NCI-H187 treated with DMSO at 0.1 percent for 48 hours (cell line): ENCODE results near the gene NCAM1.
"Not testable (repeated sequence)": the region's sequence is repeated elsewhere in the genome, so short reads cannot be mapped to it uniquely, and the experiment has no call there.

Source experiments
- DNase-seq: peaks from one replicate; lab custom pipeline; 2025; lab: John Stamatoyannopoulos, UW

NCAM1 gene

DNA sequence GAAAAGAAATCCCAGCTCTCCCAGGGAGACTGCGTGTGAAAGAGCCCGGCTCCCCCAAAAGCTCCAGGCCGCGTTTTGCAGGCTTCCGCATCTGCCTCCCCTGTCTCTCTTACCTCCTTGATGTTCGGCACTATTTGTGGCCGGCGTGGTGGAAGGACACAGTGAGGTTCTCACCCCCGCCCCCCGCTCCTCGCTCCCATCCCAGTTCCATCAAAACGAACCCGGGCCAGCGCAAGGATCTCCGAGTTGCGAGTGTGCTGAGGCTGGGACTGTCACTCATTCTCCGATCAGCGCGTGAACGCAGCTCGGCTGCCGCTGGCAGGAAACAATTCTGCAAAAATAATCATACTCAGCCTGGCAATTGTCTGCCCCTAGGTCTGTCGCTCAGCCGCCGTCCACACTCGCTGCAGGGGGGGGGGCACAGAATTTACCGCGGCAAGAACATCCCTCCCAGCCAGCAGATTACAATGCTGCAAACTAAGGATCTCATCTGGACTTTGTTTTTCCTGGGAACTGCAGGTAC lies at the start of gene NCAM1:
NCAM1 (plus strand) TSS at position 275 of the 523 bp plus-strand sequence.
- peak; percentile 83 for DNase-seq

DNA sequence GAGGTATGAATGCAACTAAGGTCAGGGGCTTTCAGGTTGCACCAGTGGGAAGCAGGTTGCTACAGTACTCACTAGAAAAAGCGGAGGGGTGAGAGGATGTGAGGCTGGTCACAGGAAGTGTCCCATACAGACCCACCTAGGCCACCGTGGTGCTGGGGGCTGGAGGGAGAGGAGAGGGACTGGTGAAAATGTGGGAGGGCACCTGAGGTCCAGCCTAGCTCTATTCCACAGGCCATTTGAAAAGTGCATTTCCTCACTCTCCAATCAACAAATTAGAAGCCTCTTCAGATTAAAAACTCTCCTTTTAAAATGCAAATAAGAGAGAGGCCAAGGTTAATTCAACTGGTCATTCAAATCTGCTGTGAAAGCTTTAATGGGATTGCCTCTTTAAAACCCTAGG lies 38.6 kb upstream of the NCAM1 start:
- DNase-seq: no peak

DNA sequence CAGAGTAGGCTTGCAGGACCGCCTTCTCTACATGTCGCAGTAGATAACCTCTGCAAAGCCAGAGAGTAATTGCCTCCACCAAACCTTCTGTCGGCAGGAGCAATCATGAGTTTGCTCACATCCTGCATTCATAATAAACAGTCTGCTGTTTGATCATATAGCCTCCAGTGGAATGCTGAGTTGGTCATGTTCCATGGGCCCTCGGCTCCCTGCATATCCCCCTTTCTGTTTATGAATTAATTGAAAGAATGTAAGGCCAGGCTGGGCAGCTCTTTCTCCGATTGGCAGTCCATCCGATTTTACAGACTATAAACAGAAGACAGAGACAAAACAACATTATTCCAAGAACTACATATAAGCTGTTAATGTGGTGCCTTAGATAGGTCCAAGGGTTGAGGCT lies 36.4 kb upstream of the NCAM1 start:
- not testable (repeated sequence) for DNase-seq

DNA sequence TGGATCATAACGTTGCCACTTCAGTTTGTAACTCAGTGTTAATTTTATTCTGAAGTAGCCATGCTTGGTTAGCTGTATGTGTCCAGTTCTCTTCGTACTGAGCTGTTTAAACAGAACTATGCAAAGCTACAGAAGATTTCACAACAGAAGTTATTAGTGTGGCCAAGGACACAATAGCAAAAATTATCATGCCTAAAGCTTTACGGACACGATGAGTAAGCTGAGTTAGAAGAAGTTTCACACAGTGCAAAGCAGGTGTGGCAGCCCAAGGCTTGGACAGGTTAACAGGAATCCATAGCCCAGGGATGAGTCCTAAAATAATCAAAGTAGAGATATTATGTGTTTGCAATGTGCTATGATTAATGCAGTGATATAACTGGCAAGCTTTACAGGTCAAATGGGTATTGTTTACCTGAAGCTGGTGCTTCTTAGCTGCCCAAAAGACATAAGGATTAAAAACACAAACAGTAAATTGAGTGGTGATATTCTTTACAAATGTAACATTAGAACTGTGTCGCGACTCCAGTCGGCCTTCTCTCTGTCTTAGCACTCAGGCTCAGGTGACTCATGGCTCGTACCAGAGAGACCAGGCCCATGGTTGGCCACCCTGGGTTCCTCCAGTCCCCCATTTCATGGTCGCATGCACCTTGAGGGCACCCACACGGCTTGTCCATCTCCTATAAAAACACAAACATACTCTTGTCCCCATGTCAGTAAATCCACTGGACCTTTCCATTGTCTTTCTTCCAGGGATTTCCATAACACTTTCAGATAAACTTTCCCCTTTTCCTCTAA lies 35.5 kb upstream of the NCAM1 start:
- DNase-seq: no peak

DNA sequence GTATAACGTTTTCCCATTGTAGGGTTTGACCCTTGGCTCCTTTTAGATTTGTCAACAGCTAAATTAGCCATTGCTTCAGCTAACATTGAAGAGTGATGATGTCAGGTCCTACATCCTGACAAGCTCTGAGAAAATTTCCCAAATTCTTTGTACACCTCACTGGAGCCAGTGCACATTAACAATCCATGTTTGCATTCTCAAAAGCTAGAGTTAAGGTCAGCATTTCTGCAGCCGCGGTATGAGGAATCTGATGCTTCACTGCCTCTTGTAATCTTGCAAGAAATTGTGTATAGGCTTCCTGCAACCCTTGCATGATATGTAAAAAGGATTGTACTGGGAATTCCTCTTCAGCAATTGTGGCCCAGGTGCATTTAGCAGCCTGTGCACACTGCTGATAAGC lies 33.1 kb upstream of the NCAM1 start:
- no peak for DNase-seq

DNA sequence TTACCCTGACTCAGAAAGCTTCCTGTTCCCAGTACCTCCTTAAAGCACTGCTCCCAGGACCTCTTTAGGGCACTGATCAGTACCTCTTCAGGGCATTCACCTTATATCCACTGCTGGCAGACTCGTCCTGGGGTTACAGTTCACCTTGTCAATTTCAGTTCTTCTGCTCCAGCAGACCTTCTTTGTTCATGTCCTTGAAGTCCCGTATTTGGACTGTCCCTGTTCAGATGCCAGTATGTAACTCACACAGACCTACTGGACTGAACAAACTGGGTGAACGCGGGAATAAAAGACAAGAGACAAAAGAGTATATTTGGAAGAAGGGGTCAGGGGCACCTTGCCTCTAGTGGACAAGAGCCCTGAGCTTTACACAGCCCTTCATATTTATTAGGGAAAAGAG lies 31.8 kb upstream of the NCAM1 start:
- DNase-seq: no peak

DNA sequence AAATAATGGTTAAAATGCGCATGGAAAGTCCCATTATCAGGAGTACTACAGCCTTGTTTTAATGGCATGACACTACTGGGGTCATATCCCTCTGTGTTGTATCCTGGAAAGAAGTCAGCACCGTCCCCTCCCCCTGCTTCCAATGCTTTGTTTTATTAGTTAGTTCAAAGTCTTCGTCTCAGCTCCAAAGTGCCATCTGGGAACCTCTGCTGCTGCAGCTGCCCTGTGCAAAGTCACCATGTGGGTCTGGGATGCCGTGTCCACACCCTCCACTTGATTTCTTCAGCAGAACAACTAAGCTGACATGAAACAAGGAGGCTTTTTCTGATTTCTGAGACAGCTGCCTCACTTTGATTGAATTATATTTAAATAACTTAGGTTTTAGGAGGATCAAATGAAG lies 29.5 kb upstream of the NCAM1 start:
- no peak for DNase-seq

DNA sequence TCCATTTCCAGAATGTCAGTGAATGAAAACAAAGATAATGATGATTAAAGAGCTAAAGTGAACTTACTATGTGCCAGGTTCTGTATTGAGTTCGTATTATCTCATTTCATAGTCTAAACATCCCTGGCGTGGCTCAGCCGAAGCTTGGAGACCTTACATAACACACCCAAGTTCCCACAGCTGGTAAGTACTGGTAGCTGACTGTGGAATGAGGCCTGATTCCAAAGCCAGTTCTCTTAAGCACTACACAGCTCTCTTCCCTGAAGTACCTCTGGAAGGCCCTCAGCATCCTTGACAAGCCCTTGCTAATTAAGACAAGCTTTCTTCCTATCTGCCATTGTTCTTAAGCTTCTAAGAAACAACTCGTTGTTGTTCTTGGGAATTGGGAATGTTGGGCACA lies 28.6 kb upstream of the NCAM1 start:
- no peak for DNase-seq

DNA sequence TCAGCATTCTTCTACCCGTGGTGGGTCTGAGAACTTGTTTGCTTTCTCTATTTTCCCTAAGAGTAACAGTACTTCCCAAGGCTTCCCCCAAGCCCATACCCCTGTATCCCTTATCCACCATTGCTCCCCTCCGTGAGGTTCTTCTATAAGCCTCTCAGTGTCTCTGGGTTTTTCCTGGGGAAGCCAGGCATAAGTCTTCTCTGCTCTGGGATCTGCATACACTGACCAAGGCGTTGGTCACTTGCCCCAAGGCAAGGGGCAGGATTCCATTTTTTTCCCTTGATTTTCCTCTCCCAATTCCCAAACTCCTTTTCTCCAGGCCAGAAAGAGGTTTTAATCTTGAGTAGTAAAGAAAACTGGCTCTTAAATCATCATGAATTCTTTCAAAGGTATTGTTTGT lies 27.2 kb upstream of the NCAM1 start:
- no peak for DNase-seq

DNA sequence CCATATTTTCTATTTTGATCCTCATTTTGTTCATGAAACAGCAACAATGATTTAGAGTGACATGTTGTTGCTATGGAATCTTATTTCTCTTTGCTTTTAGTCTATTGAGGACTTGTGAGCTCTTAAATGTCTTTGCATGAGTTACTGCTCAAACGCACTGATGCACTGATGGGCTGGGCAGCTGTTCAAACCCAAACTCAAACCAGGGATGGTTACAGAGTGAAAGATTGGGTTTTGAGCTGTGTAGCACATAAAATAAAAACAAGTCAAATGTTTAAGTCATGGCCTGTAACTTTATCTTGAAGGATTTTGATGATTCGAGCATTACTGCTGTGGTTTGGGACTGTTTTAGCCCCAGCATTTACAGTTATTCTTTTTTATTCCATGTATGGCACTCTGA lies 20.1 kb upstream of the NCAM1 start:
- no peak for DNase-seq

DNA sequence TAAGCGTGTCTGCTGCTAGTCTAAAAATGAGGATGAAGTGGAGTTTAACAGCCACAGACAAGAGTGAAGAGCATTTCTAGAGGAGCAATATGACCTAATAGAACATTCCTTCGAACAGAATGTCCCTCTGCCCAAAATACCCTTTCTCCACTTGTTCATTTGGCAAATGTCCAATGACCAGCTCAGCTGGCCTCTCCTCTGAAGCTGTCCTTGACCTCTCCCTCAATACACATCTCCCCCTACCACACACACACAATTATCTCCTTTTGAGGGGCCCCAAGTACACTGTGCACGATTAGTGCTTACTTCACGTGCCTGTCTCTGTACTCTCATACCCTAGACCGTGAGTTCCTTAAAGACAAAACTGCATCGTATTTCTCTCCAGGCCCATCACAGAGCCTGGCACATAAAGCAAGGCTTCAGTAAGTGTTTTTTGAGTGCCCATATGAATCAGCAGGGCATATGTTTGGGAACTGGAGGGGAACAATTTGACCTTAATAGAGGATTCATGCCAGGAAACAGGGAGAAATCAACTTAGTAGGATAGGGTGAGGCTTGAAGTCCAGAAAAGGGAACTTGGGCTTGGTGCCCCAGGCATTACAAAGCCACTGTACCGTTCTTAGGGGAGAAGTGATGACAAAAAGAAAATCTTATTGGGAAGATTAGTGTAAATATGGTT lies 18.1 kb upstream of the NCAM1 start:
- no peak for DNase-seq

DNA sequence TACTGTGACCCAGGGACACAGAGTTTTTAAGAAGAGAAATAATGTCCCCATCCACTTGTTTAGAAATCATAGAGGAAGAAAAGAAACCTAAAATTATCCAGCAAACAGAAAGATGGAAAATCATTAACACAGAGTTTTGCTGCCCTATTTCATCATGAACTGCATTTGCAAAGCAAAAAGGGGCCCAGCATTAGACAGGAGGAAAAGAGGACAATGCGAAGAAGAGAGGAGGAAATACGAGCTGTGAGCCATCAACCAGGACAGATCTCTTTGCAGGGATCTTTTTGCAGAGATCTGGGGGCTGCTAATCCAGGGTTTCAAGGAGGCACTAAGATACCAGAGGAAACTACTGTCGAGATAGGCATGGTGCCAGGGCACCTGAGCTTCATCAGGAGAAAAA lies 14.4 kb upstream of the NCAM1 start:
- DNase-seq: no peak

DNA sequence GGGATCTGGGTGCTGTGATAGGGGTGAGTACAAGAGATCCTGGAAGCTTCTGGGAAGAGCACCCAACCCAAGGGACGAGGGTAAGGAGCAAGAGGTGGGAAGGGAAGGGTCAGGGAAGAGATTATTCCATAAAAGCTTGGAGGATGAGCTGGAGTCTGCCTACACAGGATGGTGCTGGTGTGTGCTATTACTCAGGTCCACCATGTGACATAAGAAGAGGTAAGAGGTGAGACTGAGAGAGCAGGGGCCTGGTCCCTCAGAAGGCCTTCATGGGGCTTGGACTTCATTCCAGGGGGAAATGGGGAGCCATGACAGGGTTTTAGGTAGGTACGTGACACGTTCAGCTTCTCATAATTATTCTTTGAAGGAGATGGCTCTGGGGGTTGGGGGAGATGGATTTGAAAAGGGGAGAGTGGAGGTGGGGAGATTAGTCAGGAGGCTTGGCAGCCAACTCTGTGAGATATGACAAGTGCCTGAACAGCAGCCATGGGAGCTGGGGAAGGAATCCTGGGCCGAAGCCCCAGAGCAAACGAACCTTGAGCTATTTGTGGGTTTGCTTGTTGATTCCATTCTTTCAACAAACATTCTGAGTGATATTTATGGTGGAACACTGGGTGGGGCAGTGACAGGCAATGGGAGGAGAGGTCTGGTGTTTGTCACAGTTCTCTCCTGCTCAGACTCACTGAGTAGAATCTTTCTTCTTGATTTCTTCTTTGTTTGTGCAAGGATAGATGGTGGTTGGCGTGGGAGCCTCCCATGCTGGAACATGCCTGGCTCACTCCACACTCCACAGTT lies 11.2 kb upstream of the NCAM1 start:
- no peak for DNase-seq

DNA sequence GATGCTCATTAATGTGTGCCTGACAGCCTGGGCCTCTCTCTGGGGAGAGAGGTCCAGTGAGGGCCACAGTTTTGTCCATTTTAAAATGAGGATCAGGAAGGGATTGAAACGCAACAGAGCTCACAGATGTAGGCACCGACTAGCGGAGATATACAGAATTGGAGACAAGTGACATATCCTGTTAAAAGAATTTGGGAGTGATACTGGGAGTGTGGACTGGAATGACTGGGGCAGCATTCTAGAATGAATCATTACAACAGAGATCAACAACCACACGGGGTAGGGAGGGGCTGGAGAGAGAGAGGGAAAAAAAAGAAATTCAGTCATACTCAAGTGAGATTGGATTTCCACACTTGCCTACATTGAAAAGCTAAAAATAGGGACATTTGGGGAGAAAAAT lies 2.5 kb upstream of the NCAM1 start:
- no peak for DNase-seq

DNA sequence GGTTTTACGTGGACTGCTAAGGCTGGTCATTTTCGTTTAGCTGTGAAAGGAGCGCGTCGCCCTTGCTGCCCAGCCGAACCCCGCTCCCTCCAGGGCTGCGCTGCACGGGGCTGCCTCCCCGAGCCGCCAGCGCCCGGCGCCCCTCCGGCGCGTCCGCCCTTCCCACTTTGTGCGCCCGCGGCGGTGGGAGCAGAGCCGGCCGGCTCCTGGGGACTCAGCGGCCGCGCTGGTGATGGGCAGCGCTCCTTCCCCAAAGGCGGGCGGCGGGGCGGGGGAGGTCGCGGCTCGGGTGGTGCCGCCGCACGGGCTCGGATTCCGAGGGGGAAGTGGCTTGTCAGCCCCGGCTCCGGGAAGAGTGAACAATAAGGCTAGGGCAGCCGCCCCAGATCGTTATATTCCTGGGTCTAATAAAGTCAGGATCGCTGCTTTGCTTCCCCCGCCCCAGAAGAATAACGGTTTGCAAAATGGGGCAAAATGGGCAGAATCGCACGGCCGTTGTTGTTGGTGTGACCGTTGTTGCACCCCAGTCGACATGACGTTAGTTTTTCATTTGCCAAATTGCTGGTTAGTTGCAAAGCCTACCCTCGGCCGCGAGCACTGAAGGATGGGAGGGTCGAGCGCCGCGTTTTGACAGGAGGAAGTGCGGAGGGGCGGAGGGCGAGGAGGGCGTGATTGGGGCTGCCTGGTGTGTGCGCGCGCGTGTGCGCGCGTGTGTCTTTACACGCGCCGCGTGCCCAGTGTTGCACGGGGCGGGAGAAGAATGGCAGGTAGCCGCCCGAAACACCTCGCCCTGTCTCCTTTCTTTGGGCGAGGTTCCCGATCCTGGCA lies 745 bp downstream of the NCAM1 start:
- no peak for DNase-seq

DNA sequence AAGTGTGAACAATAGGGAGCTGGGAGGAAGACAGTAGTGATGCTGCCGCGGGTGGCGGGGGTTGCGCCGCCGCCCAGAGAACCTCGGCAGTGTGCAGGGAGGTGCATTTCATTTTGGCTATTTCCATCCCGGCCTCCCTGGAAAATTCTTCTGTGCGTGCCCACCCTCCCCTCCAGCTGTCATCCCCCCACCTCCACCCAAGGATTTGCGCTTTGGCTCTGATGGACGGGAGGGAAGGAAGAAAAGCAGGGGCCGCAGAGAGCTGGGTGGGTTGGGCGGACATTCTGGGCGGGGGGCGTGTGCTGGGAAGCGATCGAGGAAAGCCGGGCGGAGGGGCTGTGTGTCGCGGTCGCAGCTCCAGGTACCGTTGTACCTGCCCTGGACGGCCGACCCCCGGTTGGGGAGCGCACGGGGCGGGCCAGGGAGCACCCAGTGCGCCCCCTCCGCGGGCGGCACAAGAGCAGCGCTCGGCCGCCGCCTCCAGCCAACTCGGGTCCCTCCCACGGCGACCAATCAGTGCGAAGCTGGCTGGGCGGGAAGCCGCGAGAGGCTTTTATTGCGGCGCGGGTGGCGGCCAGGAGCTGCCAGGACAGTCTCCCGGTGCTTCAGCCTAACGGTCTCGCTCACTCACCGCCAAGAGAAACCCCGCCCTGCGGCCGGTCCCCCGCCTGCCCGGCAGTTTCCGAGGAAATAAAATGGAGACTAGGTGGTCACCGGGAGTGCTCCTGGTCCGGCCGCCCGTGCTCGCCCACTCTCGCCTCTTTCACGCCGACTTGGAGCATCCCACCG lies 1.6 kb downstream of the NCAM1 start:
- peak; percentile 45 for DNase-seq

DNA sequence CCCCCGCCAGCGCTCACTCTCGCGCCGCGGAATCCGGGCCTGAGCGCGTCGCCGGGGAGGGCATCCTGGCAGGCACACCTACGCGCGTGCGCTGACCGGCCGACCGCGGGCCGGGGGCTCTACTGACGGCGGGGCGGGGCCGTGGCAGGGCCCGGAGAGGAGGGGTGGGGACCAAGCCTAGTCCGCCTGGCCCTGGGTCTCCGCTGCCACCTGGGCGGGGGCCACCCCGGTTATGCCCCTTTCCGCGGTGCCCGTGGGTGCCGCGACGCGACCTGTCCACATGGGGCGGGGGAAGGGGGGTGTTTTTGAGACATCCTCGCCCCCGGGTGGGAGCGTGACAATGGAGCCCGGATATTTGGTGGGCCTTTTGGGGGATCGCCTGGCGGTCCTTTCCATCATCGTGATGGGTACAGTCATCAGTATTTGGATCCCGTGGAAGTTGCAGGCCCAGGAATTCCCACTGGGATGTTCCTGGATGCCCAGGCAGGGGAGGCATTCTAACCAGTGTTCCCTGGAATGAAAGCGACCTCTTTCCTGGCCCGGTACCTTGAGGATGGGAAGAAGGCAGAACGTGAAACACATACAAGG lies 2.2 kb downstream of the NCAM1 start:
- no peak for DNase-seq

DNA sequence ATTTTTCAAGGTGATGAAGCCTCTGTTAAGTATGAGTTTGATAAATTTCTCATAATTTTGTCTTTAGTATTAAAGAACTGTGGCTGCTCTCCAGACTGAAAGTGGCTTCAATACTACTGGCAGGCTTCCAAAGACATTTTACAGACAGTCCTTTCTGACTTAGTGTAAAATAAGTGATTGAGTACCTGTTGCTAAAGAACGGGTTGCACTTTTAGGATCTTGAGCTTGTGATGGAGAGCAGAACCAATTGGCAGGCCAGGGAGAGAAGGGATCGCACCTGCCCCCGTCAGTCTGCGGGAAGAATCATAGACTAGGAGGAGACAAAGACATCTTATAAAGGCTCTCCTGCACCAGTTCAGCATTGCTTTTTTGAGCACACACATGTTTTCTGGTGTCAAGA lies 4.4 kb downstream of the NCAM1 start:
- DNase-seq: peak; percentile 67

DNA sequence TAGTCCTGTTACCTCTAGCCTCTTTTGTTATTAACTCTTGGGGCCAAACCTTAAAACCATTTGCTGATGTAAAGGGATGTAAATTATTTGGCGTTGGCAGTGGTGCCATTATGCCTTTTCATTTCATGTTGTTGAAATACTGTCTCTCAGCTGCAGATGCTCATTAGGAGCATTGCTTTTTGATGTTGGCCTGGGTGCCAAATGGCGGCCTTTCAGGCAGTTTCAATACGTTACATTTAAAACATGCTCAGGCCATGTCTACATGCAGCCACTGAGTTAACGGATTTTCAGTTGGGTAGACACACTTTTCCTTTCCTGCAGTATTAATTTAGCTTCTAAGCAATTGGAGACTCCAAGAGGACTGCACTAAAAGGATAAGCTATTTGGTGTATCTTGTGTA lies 5.3 kb downstream of the NCAM1 start:
- DNase-seq: no peak

DNA sequence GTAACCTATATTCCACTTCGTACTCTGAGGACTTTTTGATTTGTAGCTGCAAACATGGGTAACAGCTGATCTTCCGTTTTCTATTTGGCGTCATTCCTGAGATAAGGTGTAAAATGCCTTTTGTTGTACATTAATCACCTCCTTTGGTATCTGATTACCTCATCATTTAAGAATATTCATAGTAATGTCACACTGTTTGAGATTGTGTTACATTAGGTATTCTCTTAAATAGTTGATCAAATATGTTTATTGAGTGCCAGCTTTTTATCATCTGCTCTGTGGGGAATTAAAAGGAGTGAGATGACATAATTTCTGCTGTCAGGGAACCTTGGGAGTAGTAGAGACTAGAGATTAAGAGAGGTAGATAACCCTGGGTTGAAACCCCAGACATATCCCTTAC lies 5.9 kb downstream of the NCAM1 start:
- no peak for DNase-seq
